ENCODE measurements around the gene CTXND2.

- no peak for TF ChIP-seq CTCF (IDR thresholded peaks at IDR 0.05)
- TF ChIP-seq POLR2A (IDR thresholded peaks at IDR 0.05) = no peak
These were observed 44.6 kb upstream of the CTXND2 start for GRCh38 chr1:150842343-150842742.
